Endodermal cell (in vitro differentiated cells): ENCODE results near the gene RALGAPA2. TPM values are rescaled to one million over a fixed set of nuclear protein-coding genes. Genes with fewer than 3 reads are reported as not detected.

Experiments used
- DNase-seq: peaks from one replicate; pipeline ENCODE4 v3.0.0-alpha.2; 2017
- H3K27ac ChIP-seq: 2 replicates; pipeline ENCODE4 v1.5.1; 2013; ENCODE audit warnings: mild to moderate bottlenecking, low read depth, low read length, moderate library complexity
- H3K27me3 ChIP-seq: 2 replicates; pipeline ENCODE4 v1.6.1; 2013; ENCODE audit warnings: mild to moderate bottlenecking, low read length, moderate library complexity; ENCODE audit not compliant: insufficient read depth, control insufficient read depth, poor library complexity, severe bottlenecking
- H3K36me3 ChIP-seq: 2 replicates; pipeline ENCODE4 v1.7.0; 2013; ENCODE audit warnings: mild to moderate bottlenecking, low read length, moderate library complexity; ENCODE audit not compliant: control insufficient read depth, insufficient read depth
- H3K4me1 ChIP-seq: one replicate; pipeline ENCODE4 v1.7.0; 2013; ENCODE audit warnings: low read length; ENCODE audit not compliant: control insufficient read depth, insufficient read depth
- H3K4me3 ChIP-seq: 2 replicates; pipeline ENCODE4 v1.5.1; 2013; ENCODE audit warnings: mild to moderate bottlenecking, low read length, moderate library complexity
- H3K9ac ChIP-seq: 2 replicates; pipeline ENCODE4 v1.6.1; 2013; ENCODE audit warnings: mild to moderate bottlenecking, low read length, moderate library complexity; ENCODE audit not compliant: poor library complexity, severe bottlenecking; ENCODE audit errors: extremely low read depth
- H3K9me3 ChIP-seq: 2 replicates; pipeline ENCODE4 v1.6.1; 2013; ENCODE audit warnings: mild to moderate bottlenecking, low read length, moderate library complexity; ENCODE audit not compliant: control insufficient read depth
- H3K27ac Mint-ChIP-seq: 2 replicates; pipeline ENCODE4 v1.8.0; 2020; ENCODE audit warnings: mixed read lengths
- H3K27me3 Mint-ChIP-seq: 2 replicates; pipeline ENCODE4 v1.8.0; 2021; ENCODE audit warnings: mild to moderate bottlenecking, mixed read lengths; ENCODE audit not compliant: insufficient read depth
- H3K36me3 Mint-ChIP-seq: 2 replicates; pipeline ENCODE4 v1.8.0; 2020; ENCODE audit warnings: low read depth, mixed read lengths
- H3K4me1 Mint-ChIP-seq: 2 replicates; pipeline ENCODE4 v1.8.0; 2020; ENCODE audit warnings: mixed read lengths
- H3K4me3 Mint-ChIP-seq: 2 replicates; pipeline ENCODE4 v1.8.0; 2020; ENCODE audit warnings: mild to moderate bottlenecking, moderate library complexity, mixed read lengths
- H3K9me3 Mint-ChIP-seq: 2 replicates; pipeline ENCODE4 v1.8.0; 2020; ENCODE audit warnings: mild to moderate bottlenecking, mixed read lengths
- CTCF ChIP-seq: fragments of 200-600 bp; sonication (generic); conservative IDR thresholded peaks from 2 replicates; pipeline ENCODE4 v1.5.0; 2021; ENCODE audit warnings: antibody characterized with exemption, mild to moderate bottlenecking
- WGBS, 2 experiments: methylation state at CpG; one replicate each; pipeline versions ENCODE4 v1.1.5 to v1.1.7; 2013; ENCODE audit warnings: missing lambda C conversion rate in 2 of 2, mixed read lengths in 1 of 2; ENCODE audit not compliant: insufficient coverage in 1 of 2, insufficient read length in 1 of 2; 5-methylcytosine and 5-hydroxymethylcytosine counted together
- total RNA-seq, 2 donors: library from RNA; stranded (reverse); fragmentation: NEBNext Ultra II Directional in 1 of 2; extraction: Animal tissue kit (Norgen Biotek cat#: 25700) in 1 of 2; gene quantifications; 2 replicates in 1 of 2; 3 replicates in 1 of 2; pipeline ENCODE4 v1.2.1, GENCODE V29; 2021

The RALGAPA2 gene
- total RNA-seq, 2 donors from 2014 or later = 19.5 to 24.6 TPM

- H3K4me3 Mint-ChIP-seq = no peak overlapping the region
- H3K27me3 ChIP-seq = no peaks in the 10 kb centered on the region
- H3K4me3 ChIP-seq = no peak overlapping the region
- H3K27ac Mint-ChIP-seq = no peak overlapping the region
- H3K27ac ChIP-seq = no peak overlapping the region
- DNase-seq = no peak
- WGBS, 2 experiments = 89% methylated on average over 3 of the region's 3 CpGs; no CpG with 5 or more reads in 1 of the 2 experiments
- H3K27me3 Mint-ChIP-seq = no peaks in the 10 kb centered on the region
- no peaks in the 10 kb centered on the region for H3K4me1 ChIP-seq
- no peak overlapping the region for H3K9ac ChIP-seq
- H3K36me3 ChIP-seq = no peaks in the 10 kb centered on the region
- no peaks in the 10 kb centered on the region for H3K9me3 ChIP-seq
- TF ChIP-seq CTCF = no peak
- no peaks in the 10 kb centered on the region for H3K9me3 Mint-ChIP-seq
- H3K4me1 Mint-ChIP-seq = peaks cover 10% of the 10 kb centered on the region
- H3K36me3 Mint-ChIP-seq = no peaks in the 10 kb centered on the region
Observed at GRCh38 chr20:20685635-20686034, 26.8 kb downstream of the RALGAPA2 start.

- Mint-ChIP-seq H3K4me1 (peaks cover 14% of the 10 kb centered on the region), H3K4me3 (no peak overlapping the region), H3K27ac (no peak overlapping the region), H3K36me3 (peaks cover 2% of the 10 kb centered on the region), H3K27me3 (no peaks in the 10 kb centered on the region), H3K9me3 (no peaks in the 10 kb centered on the region)
- H3K9ac ChIP-seq = no peak overlapping the region
- H3K9me3 ChIP-seq = no peaks in the 10 kb centered on the region
- no peak for DNase-seq
- no peak overlapping the region for H3K4me3 ChIP-seq
- H3K27me3 ChIP-seq = no peaks in the 10 kb centered on the region
- H3K4me1 ChIP-seq = no peaks in the 10 kb centered on the region
- H3K36me3 ChIP-seq = no peaks in the 10 kb centered on the region
- no peak overlapping the region for H3K27ac ChIP-seq
- no peak for TF ChIP-seq CTCF
- WGBS, 2 experiments = 95 to 97% methylated on average over 5 to 10 of the region's 10 CpGs
Observed at GRCh38 chr20:20683481-20684321, 28.7 kb downstream of the RALGAPA2 start.

GRCh38 chr20:20683020-20683419 lies 29.4 kb downstream of the RALGAPA2 start:
- no peak overlapping the region for H3K27ac Mint-ChIP-seq
- Histone ChIP-seq H3K4me3 (no peak overlapping the region), H3K36me3 (peaks cover 2% of the 10 kb centered on the region), H3K4me1 (no peaks in the 10 kb centered on the region), H3K27me3 (no peaks in the 10 kb centered on the region), H3K27ac (no peak overlapping the region), H3K9ac (no peak overlapping the region), H3K9me3 (no peaks in the 10 kb centered on the region)
- peaks cover 8% of the 10 kb centered on the region for H3K36me3 Mint-ChIP-seq
- no peak for TF ChIP-seq CTCF
- H3K9me3 Mint-ChIP-seq = no peaks in the 10 kb centered on the region
- peaks cover 10% of the 10 kb centered on the region for H3K4me1 Mint-ChIP-seq
- no peak for DNase-seq
- H3K4me3 Mint-ChIP-seq = no peak overlapping the region
- H3K27me3 Mint-ChIP-seq = no peaks in the 10 kb centered on the region
- 91 to 94% methylated on average over 6 to 9 of the region's 9 CpGs for WGBS, 2 experiments
